HCT116 (cell line): ENCODE measurements around the gene LINC00237. TPM values are rescaled to one million over a fixed set of nuclear protein-coding genes. Genes with fewer than 3 reads are reported as not detected.
A peak's percentile ranks its signal among the peaks of the same experiment; 100 is the strongest.

Source experiments
- ATAC-seq: fragments of 200-7000 bp; cut with Tn5 transposase; 2 replicates; pipeline ENCODE4 v1.9.1; 2020; ENCODE audit warnings: mild to moderate bottlenecking, moderate library complexity
- BruUV-seq: library from RNA; stranded (reverse); fragments of 400-500 nt; replicated peaks from 2 replicates; lab custom pipeline; 2021; lab: Mats Ljungman, UMichigan
- CTCF ChIA-PET: fragments of 300-600 bp; sonication (Branson Sonifier 250); formaldehyde crosslinking; loops from one replicate; lab custom pipeline; 2021; ENCODE audit warnings: antibody characterized with exemption; lab: Charles Lee
- POLR2A ChIA-PET: fragments of 300-600, 350-600 bp; sonication (Branson Sonifier 250); formaldehyde crosslinking; loops from one replicate; lab custom pipeline; 2021; ENCODE audit warnings: antibody characterized with exemption; lab: Charles Lee
- RAD21 ChIA-PET, 2 experiments: fragments of 300-600 bp; sonication (Branson Sonifier 250); formaldehyde crosslinking; loops; one replicate each; lab custom pipeline; 2023; ENCODE audit warnings: low total read pairs in 2 of 2; ENCODE audit not compliant: uncharacterized antibody in 2 of 2, unreplicated experiment in 2 of 2, low non-redundant PET in 1 of 2; lab: Charles Lee
- DNase-seq: peaks from one replicate; pipeline ENCODE4 v3.0.0-alpha.2; 2010; ENCODE audit warnings: low read depth, low spot score
- H2AFZ ChIP-seq: fragments of 200-600 bp; shearing (Covaris generic), sonication (generic); 2 replicates; pipeline ENCODE4 v1.6.1; 2017; ENCODE audit warnings: low read depth, mixed run types, mixed read lengths, antibody characterized with exemption, low read length; ENCODE audit not compliant: poor library complexity, severe bottlenecking
- H3K27ac ChIP-seq: 2 replicates; pipeline ENCODE4 v1.5.1; 2012; ENCODE audit warnings: low read depth, low read length
- H3K27me3 ChIP-seq: fragments of 200-600 bp; sonication (generic); 2 replicates; pipeline ENCODE4 v1.6.1; 2016; ENCODE audit warnings: mixed run types, low read length, mixed read lengths; ENCODE audit not compliant: insufficient read depth
- H3K36me3 ChIP-seq, 2 experiments: fragments of 200-500 bp in 1 of 2; fragments of 200-600 bp in 1 of 2; sonication (Bioruptor generic) in 1 of 2; sonication (generic) in 1 of 2; 2 replicates each; pipeline versions ENCODE4 v1.5.1 to v1.6.1; 2014 to 2016; ENCODE audit warnings: low read length in 2 of 2, inconsistent platforms in 1 of 2, mixed read lengths in 1 of 2, mixed run types in 1 of 2; ENCODE audit not compliant: insufficient read depth in 2 of 2, control insufficient read depth in 1 of 2
- H3K4me1 ChIP-seq, 2 experiments: fragments of 200-600 bp in 1 of 2; sonication (generic) in 1 of 2; 2 replicates each; pipeline versions ENCODE4 v1.5.1 to v1.6.1; 2012 to 2017; ENCODE audit warnings: low read length in 2 of 2, inconsistent platforms in 1 of 2, mild to moderate bottlenecking in 1 of 2, mixed read lengths in 1 of 2, mixed run types in 1 of 2, moderate library complexity in 1 of 2; ENCODE audit not compliant: insufficient read depth in 2 of 2, control insufficient read depth in 1 of 2
- H3K4me2 ChIP-seq: fragments of 200-600 bp; sonication (generic); 2 replicates; pipeline ENCODE4 v1.6.1; 2017; ENCODE audit warnings: mixed run types, low read length, mixed read lengths
- H3K4me3 ChIP-seq, 2 experiments: fragments of 200-600 bp in 1 of 2; sonication (generic) in 1 of 2; replicated peaks in 1 of 2; 2 replicates each; pipeline ENCODE4 v1.5.1; 2011 to 2016; ENCODE audit warnings: low read length in 2 of 2, control low read depth in 1 of 2, low read depth in 1 of 2, mild to moderate bottlenecking in 1 of 2, mixed read lengths in 1 of 2, mixed run types in 1 of 2
- H3K79me2 ChIP-seq: fragments of 200-600 bp; sonication (generic); 2 replicates; pipeline ENCODE4 v1.6.1; 2017; ENCODE audit warnings: mild to moderate bottlenecking, mixed run types, low read length, moderate library complexity, mixed read lengths; ENCODE audit not compliant: insufficient read depth
- H3K9ac ChIP-seq: fragments of 200-600 bp; sonication (generic); 2 replicates; pipeline ENCODE4 v1.6.1; 2016; ENCODE audit warnings: low read length, mixed read lengths
- H3K9me2 ChIP-seq: fragments of 200-600 bp; sonication (generic), shearing (Covaris generic); 2 replicates; pipeline ENCODE4 v1.6.1; 2017; ENCODE audit warnings: mixed run types, mild to moderate bottlenecking, moderate library complexity; ENCODE audit not compliant: insufficient read depth
- H3K9me3 ChIP-seq, 2 experiments: fragments of 200-500 bp in 1 of 2; fragments of 200-600 bp in 1 of 2; sonication (Bioruptor generic) in 1 of 2; sonication (generic) in 1 of 2; 2 replicates each; pipeline ENCODE4 v1.6.1; 2014 to 2017; ENCODE audit warnings: low read length in 2 of 2, mixed read lengths in 2 of 2, inconsistent platforms in 1 of 2, low read depth in 1 of 2, mild to moderate bottlenecking in 1 of 2, mixed run types in 1 of 2, moderate library complexity in 1 of 2; ENCODE audit not compliant: control insufficient read depth in 1 of 2, insufficient read depth in 1 of 2
- H4K20me1 ChIP-seq: fragments of 200-600 bp; sonication (generic), shearing (Covaris generic); 2 replicates; pipeline ENCODE4 v1.6.1; 2017; ENCODE audit warnings: mixed run types, mild to moderate bottlenecking, moderate library complexity; ENCODE audit not compliant: insufficient read depth
- CBX3 ChIP-seq: IDR thresholded peaks from 2 replicates; pipeline ENCODE4 v1.6.1; 2012; ENCODE audit warnings: low read depth
- EZH2 ChIP-seq: fragments of 200-600 bp; sonication (generic); IDR thresholded peaks from 2 replicates; pipeline ENCODE4 v1.6.1; 2017; ENCODE audit warnings: antibody characterized with exemption, mixed run types
- EZH2phosphoT487 ChIP-seq: fragments of 200-600 bp; IDR thresholded peaks from 2 replicates; pipeline ENCODE4 v1.6.1; 2018; ENCODE audit warnings: antibody characterized with exemption, borderline replicate concordance
- FOSL1 ChIP-seq: IDR thresholded peaks from 2 replicates; pipeline ENCODE4 v1.6.1; 2012; ENCODE audit warnings: low read depth
- POLR2A ChIP-seq: IDR thresholded peaks from 2 replicates; pipeline ENCODE4 v1.7.0; 2011; ENCODE audit warnings: borderline replicate concordance; ENCODE audit not compliant: insufficient read depth, insufficient read length; ENCODE audit errors: extremely low read depth
- RAD21 ChIP-seq: IDR thresholded peaks from 2 replicates; pipeline ENCODE4 v1.6.1; 2012; ENCODE audit warnings: low read depth, mild to moderate bottlenecking
- SIN3A ChIP-seq: IDR thresholded peaks from 2 replicates; pipeline ENCODE4 v1.6.1; 2012; ENCODE audit warnings: low read depth
- SP1 ChIP-seq: IDR thresholded peaks from 2 replicates; pipeline ENCODE4 v1.6.1; 2012; ENCODE audit warnings: low read depth
- SRF ChIP-seq: IDR thresholded peaks from 2 replicates; pipeline ENCODE4 v1.6.1; 2012; ENCODE audit warnings: low read depth
- TCF7L2 ChIP-seq: IDR thresholded peaks from 2 replicates; pipeline ENCODE4 v1.7.0; 2011; ENCODE audit warnings: borderline replicate concordance, inconsistent platforms; ENCODE audit not compliant: insufficient read depth, insufficient read length; ENCODE audit errors: extremely low read depth
- ZFX ChIP-seq: fragments of 450-650 bp; IDR thresholded peaks from 2 replicates; pipeline ENCODE4 v1.6.1; 2017
- ZNF274 ChIP-seq: fragments of 200-500 bp; sonication (Bioruptor generic); IDR thresholded peaks from 2 replicates; pipeline ENCODE4 v1.6.1; 2014; ENCODE audit warnings: mild to moderate bottlenecking, low read depth, low read length, inconsistent platforms
- intact Hi-C: fragments of 100-400 bp; cut with micrococcal nuclease; formaldehyde crosslinking; loops from 2 replicates; pipeline ENCODE4 v1.10.0; 2022
- total RNA-seq: library from RNA; stranded (reverse); gene quantifications from one replicate; pipeline ENCODE4 v1.2.1, GENCODE V29; 2021; ENCODE audit not compliant: unreplicated experiment
- TF ChIP-seq, protein P1 (sequence below), 3 experiments: fragments of 200-600 bp in 1 of 3; sonication (generic) in 1 of 3; IDR thresholded peaks in 2 of 3; conservative IDR thresholded peaks in 1 of 3; 2 replicates each; pipeline ENCODE4 v1.5.1; 2012 to 2017; ENCODE audit warnings: low read depth in 2 of 3, low read length in 2 of 3, antibody characterized with exemption in 1 of 3, borderline replicate concordance in 1 of 3, control low read depth in 1 of 3, mild to moderate bottlenecking in 1 of 3, mixed read lengths in 1 of 3, mixed run types in 1 of 3, moderate library complexity in 1 of 3; ENCODE audit not compliant: insufficient read depth in 1 of 3
- TF ChIP-seq, protein P2 (sequence below): IDR thresholded peaks from 2 replicates; pipeline ENCODE4 v1.6.1; 2012; ENCODE audit warnings: low read depth
- TF ChIP-seq, protein P3 (sequence below): IDR thresholded peaks from 2 replicates; pipeline ENCODE4 v1.6.1; 2012

LINC00237 gene
- total RNA-seq, 1 experiment from 2014 or later: not detected

DNA sequence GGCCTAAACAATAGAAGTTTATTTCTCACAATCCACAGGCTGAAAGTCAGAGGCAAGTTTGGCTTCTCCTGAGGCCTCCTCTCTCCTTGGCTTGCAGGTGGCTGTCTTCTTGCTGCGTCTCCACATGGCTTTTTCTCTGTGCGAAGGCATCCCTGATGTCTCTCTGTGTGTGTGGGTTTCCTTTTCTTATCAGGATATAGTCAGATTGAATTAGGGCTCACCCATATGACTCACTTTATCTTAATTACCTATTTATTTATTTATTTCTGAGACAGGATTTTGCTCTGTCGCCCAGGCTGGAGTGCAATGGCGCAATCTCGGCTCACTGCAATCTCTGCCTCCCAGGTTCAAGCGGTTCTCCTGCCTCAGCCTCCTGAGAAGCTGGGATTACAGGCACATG lies 30.7 kb downstream of the LINC00237 start:
- Histone ChIP-seq H3K36me3 (no peaks in the 10 kb centered on the region), H3K9me2 (no peaks in the 10 kb centered on the region), H3K4me1 (peaks cover 0 to 10% of the 10 kb centered on the region in 2 experiments; a peak in 2 of 4 replicates), H3K4me2 (peak overlapping the region; percentile 31; the same call in 1 of the 2 replicates), H3K9ac (no peak overlapping the region), H3K79me2 (no peaks in the 10 kb centered on the region), H3K27ac (no peak overlapping the region), H4K20me1 (no peaks in the 10 kb centered on the region), H2AFZ (peak overlapping the region; percentile 65), H3K4me3 (no peak overlapping the region), H3K27me3 (no peaks in the 10 kb centered on the region), H3K9me3 (no peaks in the 10 kb centered on the region)
- no peak for ATAC-seq
- BruUV-seq: no TSS peak
- intact Hi-C loops: no loop called here
- POLR2A ChIA-PET: no interaction called here
- CTCF ChIA-PET: no interaction called here
- DNase-seq: no peak
- TF ChIP-seq EZH2: no peak
- TF ChIP-seq SP1: no peak
- TF ChIP-seq RAD21: no peak
- TF ChIP-seq TCF7L2: no peak
- TF ChIP-seq, protein P1, sequence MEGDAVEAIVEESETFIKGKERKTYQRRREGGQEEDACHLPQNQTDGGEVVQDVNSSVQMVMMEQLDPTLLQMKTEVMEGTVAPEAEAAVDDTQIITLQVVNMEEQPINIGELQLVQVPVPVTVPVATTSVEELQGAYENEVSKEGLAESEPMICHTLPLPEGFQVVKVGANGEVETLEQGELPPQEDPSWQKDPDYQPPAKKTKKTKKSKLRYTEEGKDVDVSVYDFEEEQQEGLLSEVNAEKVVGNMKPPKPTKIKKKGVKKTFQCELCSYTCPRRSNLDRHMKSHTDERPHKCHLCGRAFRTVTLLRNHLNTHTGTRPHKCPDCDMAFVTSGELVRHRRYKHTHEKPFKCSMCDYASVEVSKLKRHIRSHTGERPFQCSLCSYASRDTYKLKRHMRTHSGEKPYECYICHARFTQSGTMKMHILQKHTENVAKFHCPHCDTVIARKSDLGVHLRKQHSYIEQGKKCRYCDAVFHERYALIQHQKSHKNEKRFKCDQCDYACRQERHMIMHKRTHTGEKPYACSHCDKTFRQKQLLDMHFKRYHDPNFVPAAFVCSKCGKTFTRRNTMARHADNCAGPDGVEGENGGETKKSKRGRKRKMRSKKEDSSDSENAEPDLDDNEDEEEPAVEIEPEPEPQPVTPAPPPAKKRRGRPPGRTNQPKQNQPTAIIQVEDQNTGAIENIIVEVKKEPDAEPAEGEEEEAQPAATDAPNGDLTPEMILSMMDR (IDR thresholded peaks at IDR 0.05 in 2 of 3, conservative IDR thresholded peaks at IDR 0.05 in 1 of 3; ENCODE audit: borderline replicate concordance in 1 of 3, insufficient read depth in 1 of 3, low read depth in 2 of 3, low read length in 2 of 3): no peak
- TF ChIP-seq, protein P2, sequence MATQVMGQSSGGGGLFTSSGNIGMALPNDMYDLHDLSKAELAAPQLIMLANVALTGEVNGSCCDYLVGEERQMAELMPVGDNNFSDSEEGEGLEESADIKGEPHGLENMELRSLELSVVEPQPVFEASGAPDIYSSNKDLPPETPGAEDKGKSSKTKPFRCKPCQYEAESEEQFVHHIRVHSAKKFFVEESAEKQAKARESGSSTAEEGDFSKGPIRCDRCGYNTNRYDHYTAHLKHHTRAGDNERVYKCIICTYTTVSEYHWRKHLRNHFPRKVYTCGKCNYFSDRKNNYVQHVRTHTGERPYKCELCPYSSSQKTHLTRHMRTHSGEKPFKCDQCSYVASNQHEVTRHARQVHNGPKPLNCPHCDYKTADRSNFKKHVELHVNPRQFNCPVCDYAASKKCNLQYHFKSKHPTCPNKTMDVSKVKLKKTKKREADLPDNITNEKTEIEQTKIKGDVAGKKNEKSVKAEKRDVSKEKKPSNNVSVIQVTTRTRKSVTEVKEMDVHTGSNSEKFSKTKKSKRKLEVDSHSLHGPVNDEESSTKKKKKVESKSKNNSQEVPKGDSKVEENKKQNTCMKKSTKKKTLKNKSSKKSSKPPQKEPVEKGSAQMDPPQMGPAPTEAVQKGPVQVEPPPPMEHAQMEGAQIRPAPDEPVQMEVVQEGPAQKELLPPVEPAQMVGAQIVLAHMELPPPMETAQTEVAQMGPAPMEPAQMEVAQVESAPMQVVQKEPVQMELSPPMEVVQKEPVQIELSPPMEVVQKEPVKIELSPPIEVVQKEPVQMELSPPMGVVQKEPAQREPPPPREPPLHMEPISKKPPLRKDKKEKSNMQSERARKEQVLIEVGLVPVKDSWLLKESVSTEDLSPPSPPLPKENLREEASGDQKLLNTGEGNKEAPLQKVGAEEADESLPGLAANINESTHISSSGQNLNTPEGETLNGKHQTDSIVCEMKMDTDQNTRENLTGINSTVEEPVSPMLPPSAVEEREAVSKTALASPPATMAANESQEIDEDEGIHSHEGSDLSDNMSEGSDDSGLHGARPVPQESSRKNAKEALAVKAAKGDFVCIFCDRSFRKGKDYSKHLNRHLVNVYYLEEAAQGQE: no peak
- TF ChIP-seq EZH2phosphoT487: no peak
- TF ChIP-seq ZFX: no peak
- TF ChIP-seq CBX3: no peak
- no peak for TF ChIP-seq ZNF274
- TF ChIP-seq SIN3A: no peak
- TF ChIP-seq, protein P3, sequence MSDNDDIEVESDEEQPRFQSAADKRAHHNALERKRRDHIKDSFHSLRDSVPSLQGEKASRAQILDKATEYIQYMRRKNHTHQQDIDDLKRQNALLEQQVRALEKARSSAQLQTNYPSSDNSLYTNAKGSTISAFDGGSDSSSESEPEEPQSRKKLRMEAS: no peak
- no peak for TF ChIP-seq POLR2A
- TF ChIP-seq SRF: no peak
- no peak for TF ChIP-seq FOSL1
- RAD21 ChIA-PET: no interaction called here
